HepG2 (cell line): Measurements from ENCODE around the gene GOLGA3. TPM values are rescaled to one million over a fixed set of nuclear protein-coding genes. Genes with fewer than 3 reads are reported as not detected.

Source experiments
- BHLHE40 ChIP-seq: IDR thresholded peaks from 2 replicates; pipeline ENCODE4 v1.6.1; 2011; ENCODE audit warnings: low read length, improper control_type of control experiment
- CENPT ChIP-seq: sonication (generic); formaldehyde crosslinking; IDR thresholded peaks from 2 replicates; pipeline ENCODE4 v1.8.0; 2022; ENCODE audit warnings: low read depth, mild to moderate bottlenecking, moderate library complexity, missing genetic modification reagents
- FIP1L1 ChIP-seq: fragments of 200-400 bp; formaldehyde crosslinking; IDR thresholded peaks from 2 replicates; pipeline ENCODE4 v1.6.1; 2018; ENCODE audit warnings: low read depth, mild to moderate bottlenecking, low read length, moderate library complexity, borderline replicate concordance; ENCODE audit not compliant: insufficient read depth
- GATAD1 ChIP-seq: IDR thresholded peaks from 2 replicates; pipeline ENCODE4 v1.6.1; 2016; ENCODE audit warnings: missing genetic modification reagents, missing compliant biosample characterization
- HOMEZ ChIP-seq: IDR thresholded peaks from 2 replicates; pipeline ENCODE4 v1.6.1; 2016; ENCODE audit warnings: low read depth
- ISX ChIP-seq: sonication (generic); formaldehyde crosslinking; conservative IDR thresholded peaks from 2 replicates; pipeline ENCODE4 v1.5.0; 2020; ENCODE audit warnings: missing genetic modification reagents
- KDM5B ChIP-seq: sonication (generic); formaldehyde crosslinking; IDR thresholded peaks from 2 replicates; pipeline ENCODE4 v1.4.0; 2020; ENCODE audit warnings: missing genetic modification reagents, mild to moderate bottlenecking, borderline replicate concordance
- MTF1 ChIP-seq: sonication (generic); formaldehyde crosslinking; IDR thresholded peaks from 2 replicates; pipeline ENCODE4 v1.5.0; 2020; ENCODE audit warnings: missing genetic modification reagents
- MTF2 ChIP-seq: sonication (generic); formaldehyde crosslinking; IDR thresholded peaks from 2 replicates; pipeline ENCODE4 v1.5.0; 2020; ENCODE audit warnings: missing genetic modification reagents, borderline replicate concordance
- NFRKB ChIP-seq: fragments of 450-650 bp; IDR thresholded peaks from 2 replicates; pipeline ENCODE4 v1.6.1; 2017
- RFXANK ChIP-seq: IDR thresholded peaks from 2 replicates; pipeline ENCODE4 v1.6.1; 2016
- THAP9 ChIP-seq: sonication (generic); formaldehyde crosslinking; IDR thresholded peaks from 2 replicates; pipeline ENCODE4; 2020; ENCODE audit warnings: missing genetic modification reagents, mild to moderate bottlenecking, borderline replicate concordance
- TRAFD1 ChIP-seq: sonication (generic); formaldehyde crosslinking; IDR thresholded peaks from 2 replicates; pipeline ENCODE4 v1.5.1; 2020; ENCODE audit warnings: missing genetic modification reagents, mild to moderate bottlenecking, borderline replicate concordance
- U2AF2 ChIP-seq: fragments of 200-400 bp; formaldehyde crosslinking; IDR thresholded peaks from 2 replicates; pipeline ENCODE4 v1.6.1; 2017; ENCODE audit warnings: low read depth, mild to moderate bottlenecking, low read length
- YEATS4 ChIP-seq: sonication (generic); formaldehyde crosslinking; IDR thresholded peaks from 2 replicates; pipeline ENCODE4 v1.4.0; 2020; ENCODE audit warnings: missing genetic modification reagents, borderline replicate concordance
- ZKSCAN5 ChIP-seq: sonication (generic); formaldehyde crosslinking; IDR thresholded peaks from 2 replicates; pipeline ENCODE4 v1.5.1; 2020; ENCODE audit warnings: mild to moderate bottlenecking, missing genetic modification reagents
- ZNF205 ChIP-seq: IDR thresholded peaks from 2 replicates; pipeline ENCODE4 v1.6.1; 2018; ENCODE audit warnings: missing biosample characterization, missing genetic modification reagents
- ZNF326 ChIP-seq: sonication (generic); formaldehyde crosslinking; IDR thresholded peaks from 2 replicates; pipeline ENCODE4 v1.4.0; 2020; ENCODE audit warnings: missing genetic modification reagents, borderline replicate concordance
- ZNF34 ChIP-seq: sonication (generic); formaldehyde crosslinking; IDR thresholded peaks from 2 replicates; pipeline ENCODE4 v1.4.0; 2020; ENCODE audit warnings: mild to moderate bottlenecking, missing genetic modification reagents, borderline replicate concordance
- ZNF460 ChIP-seq: sonication (generic); formaldehyde crosslinking; IDR thresholded peaks from 2 replicates; pipeline ENCODE4 v1.5.1; 2020; ENCODE audit warnings: missing genetic modification reagents, mild to moderate bottlenecking, borderline replicate concordance
- polyA plus RNA-seq, 8 experiments: library from polyadenylated mRNA; depleted of rRNA in 3 of 8; stranded (reverse) in 7 of 8; unstranded in 1 of 8; fragments of >200 nt; fragmentation: Illumina TruSeq in 4 of 8; extraction: Trizol in 4 of 8; gene quantifications; 2 replicates each; pipeline versions ENCODE4 v1.2.1 to v1.2.3, GENCODE V29; 2011 to 2016; ENCODE audit warnings: low read depth in 4 of 8, missing spikeins in 1 of 8, mixed read lengths in 1 of 8; ENCODE audit not compliant: insufficient read depth in 1 of 8
- total RNA-seq, 5 experiments: library from RNA; depleted of rRNA; stranded (reverse); fragments of >200 nt; fragmentation: Illumina TruSeq; extraction: Trizol; gene quantifications; 2 replicates each; pipeline ENCODE4 v1.2.3, GENCODE V29; 2016; ENCODE audit warnings: low read depth in 1 of 5
- TF ChIP-seq, protein P1 (sequence below): sonication (generic); formaldehyde crosslinking; IDR thresholded peaks from 2 replicates; pipeline ENCODE4 v1.4.0; 2020; ENCODE audit warnings: mild to moderate bottlenecking, missing genetic modification reagents

The GOLGA3 gene
- total and polyA plus RNA-seq, 2 of the 13 experiments (the other 11 are each of a cell fraction or from before 2014, with no cell fraction given) = 22.0 to 43.0 TPM

DNA sequence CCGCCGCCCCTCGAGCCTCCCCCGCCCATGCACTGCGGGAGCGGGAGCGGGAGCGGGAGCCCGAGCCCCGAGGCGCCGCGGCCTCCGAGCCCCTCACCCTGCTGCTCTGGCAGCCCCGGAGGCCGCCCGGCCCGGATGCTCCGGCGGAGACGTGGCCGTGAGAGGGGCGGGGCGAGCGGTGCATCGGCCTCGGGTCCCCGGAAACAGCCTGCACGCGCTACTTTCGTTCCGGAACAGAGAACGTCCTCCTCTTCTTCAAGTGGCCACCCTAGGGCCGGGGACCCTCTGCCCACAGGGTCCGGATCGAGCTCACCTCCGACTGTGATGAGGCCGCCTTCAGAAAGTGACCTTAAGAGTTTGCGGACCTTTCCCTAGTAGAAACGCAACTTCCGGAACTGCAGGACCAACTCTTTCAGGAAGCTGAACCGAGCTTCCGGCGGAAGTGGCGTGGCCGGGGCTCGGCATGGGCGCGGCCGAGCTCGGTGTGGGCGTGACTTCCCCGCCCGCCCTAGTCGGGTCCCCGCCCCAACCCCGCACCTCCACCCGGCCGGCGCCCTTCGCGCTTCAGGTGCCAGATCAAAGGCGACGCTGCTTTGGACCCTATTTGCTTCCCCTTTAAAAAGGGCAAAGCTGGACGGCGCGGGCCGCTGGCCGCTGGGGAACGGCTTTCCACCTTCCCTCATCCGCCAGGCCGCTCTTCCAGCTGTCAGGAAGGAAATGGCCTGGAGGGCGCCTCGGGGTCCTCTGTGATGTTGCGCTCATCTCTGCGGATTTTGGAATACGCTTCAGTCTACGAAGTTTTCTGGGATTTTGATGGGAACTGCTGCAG, at the start of gene GOLGA3 (continued):
- TF ChIP-seq FIP1L1 = no peak
- no peak for TF ChIP-seq CENPT (CRISPR knock-in tag)
- TF ChIP-seq BHLHE40 = no peak
- TF ChIP-seq, protein P1, sequence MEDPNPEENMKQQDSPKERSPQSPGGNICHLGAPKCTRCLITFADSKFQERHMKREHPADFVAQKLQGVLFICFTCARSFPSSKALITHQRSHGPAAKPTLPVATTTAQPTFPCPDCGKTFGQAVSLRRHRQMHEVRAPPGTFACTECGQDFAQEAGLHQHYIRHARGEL = no peak
- no peak; the same call in 1 of the 2 replicates for TF ChIP-seq ZNF460 (CRISPR knock-in tag)
- no peak for TF ChIP-seq MTF1
- TF ChIP-seq ZNF205 = no peak
- 0 out of 2 replicates have a peak, but pooled peaks have one; percentile 69 for TF ChIP-seq RFXANK (CRISPR knock-in tag)
- peak; percentile 97 for TF ChIP-seq GATAD1 (CRISPR knock-in tag)
- TF ChIP-seq ISX = no peak; the same call in 1 of the 2 replicates
- TF ChIP-seq YEATS4 (CRISPR knock-in tag) = peak; percentile 99
- no peak for TF ChIP-seq MTF2
- TF ChIP-seq KDM5B (CRISPR knock-in tag) = peak; percentile 82; the same call in 1 of the 2 replicates
- TF ChIP-seq ZNF34 (CRISPR knock-in tag) = no peak
- peak; percentile 81; the same call in 1 of the 2 replicates for TF ChIP-seq THAP9 (CRISPR knock-in tag)
- TF ChIP-seq ZKSCAN5 (CRISPR knock-in tag) = no peak
- TF ChIP-seq NFRKB = no peak
- TF ChIP-seq HOMEZ (CRISPR knock-in tag) = no peak
- TF ChIP-seq TRAFD1 (CRISPR knock-in tag) = no peak
- no peak for TF ChIP-seq ZNF326 (CRISPR knock-in tag)
- TF ChIP-seq U2AF2 = no peak
